ENCODE data around the gene NADK.

GRCh38 chr1:1724035-1724864 is 54.0 kb downstream of the NADK start, which contains the start of gene CDK11A:
- TF ChIP-seq POLR2A (IDR thresholded peaks at IDR 0.05) (peak; percentile 64), CTCF (IDR thresholded peaks at IDR 0.05) (peak in 3 of 4 experiments; percentile 20 to 63 (median 46))

All from prostate gland (tissue), 2 donors.